Keratinocyte (primary cell): ENCODE measurements around the gene MND1.

ENCODE experiments used
- EZH2 ChIP-seq: IDR thresholded peaks from one replicate; pipeline ENCODE4 v1.6.1; 2012; ENCODE audit warnings: inconsistent platforms, mild to moderate bottlenecking, low read length, moderate library complexity
- TF ChIP-seq, protein P1 (sequence below), 3 experiments: IDR thresholded peaks in 1 of 3; conservative IDR thresholded peaks in 1 of 3; optimal IDR thresholded peaks in 1 of 3; 2 replicates in 2 of 3; 3 replicates in 1 of 3; pipeline versions ENCODE3 to v1.5.1; 2011; ENCODE audit warnings: low read length in 3 of 3, mild to moderate bottlenecking in 3 of 3, moderate library complexity in 2 of 3, control low read depth in 1 of 3, inconsistent platforms in 1 of 3; ENCODE audit not compliant: insufficient read depth in 2 of 3; ENCODE audit errors: extremely low read depth in 1 of 3

DNA sequence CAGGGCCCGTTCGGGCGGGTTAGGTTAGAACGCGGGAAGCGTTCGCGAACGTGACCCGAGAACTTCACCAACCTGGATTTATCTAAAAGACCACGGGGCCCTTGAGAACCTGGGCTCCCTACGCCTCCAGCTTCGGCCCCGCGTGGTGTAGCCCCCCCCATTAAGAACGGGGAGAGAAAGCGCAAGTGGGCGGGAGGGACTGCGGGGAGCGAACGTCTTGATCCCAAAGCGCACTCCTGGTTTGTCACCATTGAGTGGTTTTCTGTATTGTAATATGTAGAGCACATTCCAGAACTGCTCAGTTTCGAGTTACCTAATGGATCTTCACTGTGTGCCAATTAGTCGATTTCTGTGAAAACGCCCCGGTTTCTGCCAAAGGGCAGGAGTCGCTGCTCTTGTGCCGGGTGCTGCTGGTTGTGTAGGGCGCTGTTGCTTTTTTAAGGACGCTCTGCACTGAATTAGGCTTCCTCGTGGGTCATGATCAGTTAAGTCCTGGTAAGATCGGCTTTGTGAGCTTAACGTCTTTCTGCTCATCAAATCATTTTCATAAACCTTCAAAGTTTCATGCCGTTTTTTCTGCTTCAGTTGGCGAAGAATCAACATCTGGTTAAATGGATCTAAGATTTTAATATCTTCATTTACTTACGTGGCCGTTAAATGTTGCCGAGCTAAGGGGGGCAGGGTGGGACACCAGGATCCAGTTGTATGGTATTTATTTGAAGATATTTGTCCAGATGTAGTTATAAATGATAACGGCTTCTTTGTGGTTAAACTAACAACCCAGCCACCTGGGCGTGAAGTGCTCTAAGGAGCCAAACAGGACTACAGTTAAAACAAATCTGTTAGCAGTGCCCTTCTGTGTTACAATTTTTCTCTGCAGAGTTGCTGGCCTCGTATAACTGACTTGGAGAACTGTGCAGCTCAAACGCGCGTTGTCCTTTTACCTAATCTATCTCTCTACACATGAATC lies 809 bp downstream of the MND1 start:
- TF ChIP-seq, protein P1, sequence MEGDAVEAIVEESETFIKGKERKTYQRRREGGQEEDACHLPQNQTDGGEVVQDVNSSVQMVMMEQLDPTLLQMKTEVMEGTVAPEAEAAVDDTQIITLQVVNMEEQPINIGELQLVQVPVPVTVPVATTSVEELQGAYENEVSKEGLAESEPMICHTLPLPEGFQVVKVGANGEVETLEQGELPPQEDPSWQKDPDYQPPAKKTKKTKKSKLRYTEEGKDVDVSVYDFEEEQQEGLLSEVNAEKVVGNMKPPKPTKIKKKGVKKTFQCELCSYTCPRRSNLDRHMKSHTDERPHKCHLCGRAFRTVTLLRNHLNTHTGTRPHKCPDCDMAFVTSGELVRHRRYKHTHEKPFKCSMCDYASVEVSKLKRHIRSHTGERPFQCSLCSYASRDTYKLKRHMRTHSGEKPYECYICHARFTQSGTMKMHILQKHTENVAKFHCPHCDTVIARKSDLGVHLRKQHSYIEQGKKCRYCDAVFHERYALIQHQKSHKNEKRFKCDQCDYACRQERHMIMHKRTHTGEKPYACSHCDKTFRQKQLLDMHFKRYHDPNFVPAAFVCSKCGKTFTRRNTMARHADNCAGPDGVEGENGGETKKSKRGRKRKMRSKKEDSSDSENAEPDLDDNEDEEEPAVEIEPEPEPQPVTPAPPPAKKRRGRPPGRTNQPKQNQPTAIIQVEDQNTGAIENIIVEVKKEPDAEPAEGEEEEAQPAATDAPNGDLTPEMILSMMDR (optimal IDR thresholded peaks at IDR 0.05 in 1 of 3, IDR thresholded peaks at IDR 0.05 in 1 of 3, conservative IDR thresholded peaks at IDR 0.05 in 1 of 3; ENCODE audit: extremely low read depth in 1 of 3, insufficient read depth in 2 of 3, low read length in 3 of 3) = peak in 1 of 3 experiments; percentile 16
- no peak for TF ChIP-seq EZH2
